Type B pancreatic cell (in vitro differentiated cells): ENCODE results near the gene PNMA1. TPM values are rescaled to one million over a fixed set of nuclear protein-coding genes. Genes with fewer than 3 reads are reported as not detected.

ENCODE experiments used
- DNase-seq: peaks from one replicate; pipeline ENCODE4 v3.0.0; 2021; ENCODE audit warnings: mixed read lengths; ENCODE audit not compliant: unreplicated experiment; ENCODE audit errors: extremely low spot score
- H3K27ac Mint-ChIP-seq: 2 replicates; pipeline ENCODE4 v1.8.0; 2021; ENCODE audit warnings: mild to moderate bottlenecking, mixed read lengths
- H3K27me3 Mint-ChIP-seq: 2 replicates; pipeline ENCODE4 v1.8.0; 2021; ENCODE audit warnings: mixed read lengths
- H3K36me3 Mint-ChIP-seq: 2 replicates; pipeline ENCODE4 v1.8.0; 2021; ENCODE audit warnings: mixed read lengths
- H3K4me1 Mint-ChIP-seq: one replicate; pipeline ENCODE4 v1.8.0; 2021; ENCODE audit warnings: mixed read lengths; ENCODE audit not compliant: unreplicated experiment
- H3K4me3 Mint-ChIP-seq: 2 replicates; pipeline ENCODE4 v1.8.0; 2021; ENCODE audit warnings: mild to moderate bottlenecking, mixed read lengths
- H3K9me3 Mint-ChIP-seq: 2 replicates; pipeline ENCODE4 v1.8.0; 2021; ENCODE audit warnings: mixed read lengths
- total RNA-seq: library from RNA; stranded (reverse); gene quantifications from 2 replicates; pipeline ENCODE4 v1.2.1, GENCODE V29; 2021; ENCODE audit warnings: low replicate concordance
- TF ChIP-seq, protein P1 (sequence below): fragments of 200-600 bp; sonication (generic); conservative IDR thresholded peaks from 2 replicates; pipeline ENCODE4 v1.5.0; 2021; ENCODE audit warnings: antibody characterized with exemption, mild to moderate bottlenecking

PNMA1 gene
- total RNA-seq, 1 donor from 2014 or later = 64.8 TPM

GRCh38 chr14:73717266-73717665, 3.1 kb upstream of the PNMA1 start:
- TF ChIP-seq, protein P1, sequence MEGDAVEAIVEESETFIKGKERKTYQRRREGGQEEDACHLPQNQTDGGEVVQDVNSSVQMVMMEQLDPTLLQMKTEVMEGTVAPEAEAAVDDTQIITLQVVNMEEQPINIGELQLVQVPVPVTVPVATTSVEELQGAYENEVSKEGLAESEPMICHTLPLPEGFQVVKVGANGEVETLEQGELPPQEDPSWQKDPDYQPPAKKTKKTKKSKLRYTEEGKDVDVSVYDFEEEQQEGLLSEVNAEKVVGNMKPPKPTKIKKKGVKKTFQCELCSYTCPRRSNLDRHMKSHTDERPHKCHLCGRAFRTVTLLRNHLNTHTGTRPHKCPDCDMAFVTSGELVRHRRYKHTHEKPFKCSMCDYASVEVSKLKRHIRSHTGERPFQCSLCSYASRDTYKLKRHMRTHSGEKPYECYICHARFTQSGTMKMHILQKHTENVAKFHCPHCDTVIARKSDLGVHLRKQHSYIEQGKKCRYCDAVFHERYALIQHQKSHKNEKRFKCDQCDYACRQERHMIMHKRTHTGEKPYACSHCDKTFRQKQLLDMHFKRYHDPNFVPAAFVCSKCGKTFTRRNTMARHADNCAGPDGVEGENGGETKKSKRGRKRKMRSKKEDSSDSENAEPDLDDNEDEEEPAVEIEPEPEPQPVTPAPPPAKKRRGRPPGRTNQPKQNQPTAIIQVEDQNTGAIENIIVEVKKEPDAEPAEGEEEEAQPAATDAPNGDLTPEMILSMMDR = no peak
- no peaks in the 10 kb centered on the region for H3K9me3 Mint-ChIP-seq
- peak overlapping the region; percentile 60 for H3K27ac Mint-ChIP-seq
- H3K4me3 Mint-ChIP-seq = peak overlapping the region; percentile 20
- no peaks in the 10 kb centered on the region for H3K27me3 Mint-ChIP-seq
- H3K4me1 Mint-ChIP-seq = peaks cover 50% of the 10 kb centered on the region
- peaks cover 9% of the 10 kb centered on the region for H3K36me3 Mint-ChIP-seq
- DNase-seq = no peak

GRCh38 chr14:73715707-73716106, 1.5 kb upstream of the PNMA1 start:
- peak overlapping the region; percentile 21 for H3K4me3 Mint-ChIP-seq
- TF ChIP-seq, protein P1 = no peak
- H3K27ac Mint-ChIP-seq = peak overlapping the region; percentile 50
- H3K27me3 Mint-ChIP-seq = no peaks in the 10 kb centered on the region
- H3K4me1 Mint-ChIP-seq = peaks cover 54% of the 10 kb centered on the region
- no peak for DNase-seq
- H3K36me3 Mint-ChIP-seq = peaks cover 4% of the 10 kb centered on the region
- no peaks in the 10 kb centered on the region for H3K9me3 Mint-ChIP-seq

- no peaks in the 10 kb centered on the region for H3K9me3 Mint-ChIP-seq
- no peak for DNase-seq
- no peaks in the 10 kb centered on the region for H3K27me3 Mint-ChIP-seq
- peaks cover 61% of the 10 kb centered on the region for H3K4me1 Mint-ChIP-seq
- peak overlapping the region; percentile 89 for H3K4me3 Mint-ChIP-seq
- TF ChIP-seq, protein P1 = no peak
- H3K27ac Mint-ChIP-seq = peak overlapping the region; percentile 82
- peaks cover 9% of the 10 kb centered on the region for H3K36me3 Mint-ChIP-seq
Observed at GRCh38 chr14:73714656-73715081, 485 bp upstream of the PNMA1 start.

DNA sequence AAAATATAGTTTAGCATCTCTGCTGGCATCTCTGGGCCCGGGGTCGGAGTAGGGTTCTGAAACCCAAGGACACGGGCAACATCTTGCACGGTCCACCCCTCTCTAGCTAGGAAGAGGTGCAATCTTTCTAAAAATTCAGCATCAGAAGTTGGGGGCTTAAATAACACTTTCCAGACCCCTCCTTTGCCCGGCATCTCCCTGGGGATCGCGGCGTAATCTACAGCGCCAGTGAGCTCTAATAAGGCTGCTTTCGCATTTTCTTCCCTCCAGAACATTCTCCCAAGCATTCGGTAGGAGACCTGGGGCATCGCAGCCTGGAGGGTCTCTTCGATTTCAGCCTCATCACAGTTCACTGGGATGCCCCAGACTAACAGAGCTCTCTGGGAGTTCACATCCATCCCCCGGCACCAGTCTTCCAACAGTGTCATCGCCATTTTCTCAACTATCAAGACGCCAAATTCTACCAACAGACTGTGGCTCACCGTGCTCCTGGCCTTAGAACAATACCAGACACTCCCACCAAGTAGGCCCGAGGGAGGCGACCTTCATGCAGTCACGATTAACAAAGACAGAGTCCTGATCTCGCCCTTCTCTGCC, 880 bp downstream of the PNMA1 start:
- peaks cover 57% of the 10 kb centered on the region for H3K4me1 Mint-ChIP-seq
- peak overlapping the region; percentile 94 for H3K27ac Mint-ChIP-seq
- no peak for DNase-seq

GRCh38 chr14:73712540-73713180, 1.5 kb downstream of the PNMA1 start:
- H3K4me3 Mint-ChIP-seq = peak overlapping the region; percentile 97
- TF ChIP-seq, protein P1 = peak; percentile 26
- no peaks in the 10 kb centered on the region for H3K27me3 Mint-ChIP-seq
- peaks cover 9% of the 10 kb centered on the region for H3K36me3 Mint-ChIP-seq
- H3K4me1 Mint-ChIP-seq = peaks cover 50% of the 10 kb centered on the region
- DNase-seq = no peak
- H3K27ac Mint-ChIP-seq = peak overlapping the region; percentile 94
- no peaks in the 10 kb centered on the region for H3K9me3 Mint-ChIP-seq

More for the DNA sequence above, 880 bp downstream of the PNMA1 start:
- Mint-ChIP-seq H3K27me3 (no peaks in the 10 kb centered on the region), H3K36me3 (peaks cover 9% of the 10 kb centered on the region), H3K9me3 (no peaks in the 10 kb centered on the region), H3K4me3 (peak overlapping the region; percentile 97)
- TF ChIP-seq, protein P1 = no peak
